ENCODE data around the gene MEIOSIN. TPM values are rescaled to one million over a fixed set of nuclear protein-coding genes. Genes with fewer than 3 reads are reported as not detected.

MEIOSIN gene
- total and polyA plus RNA-seq, 2 experiments from 2014 or later = not detected

DNA sequence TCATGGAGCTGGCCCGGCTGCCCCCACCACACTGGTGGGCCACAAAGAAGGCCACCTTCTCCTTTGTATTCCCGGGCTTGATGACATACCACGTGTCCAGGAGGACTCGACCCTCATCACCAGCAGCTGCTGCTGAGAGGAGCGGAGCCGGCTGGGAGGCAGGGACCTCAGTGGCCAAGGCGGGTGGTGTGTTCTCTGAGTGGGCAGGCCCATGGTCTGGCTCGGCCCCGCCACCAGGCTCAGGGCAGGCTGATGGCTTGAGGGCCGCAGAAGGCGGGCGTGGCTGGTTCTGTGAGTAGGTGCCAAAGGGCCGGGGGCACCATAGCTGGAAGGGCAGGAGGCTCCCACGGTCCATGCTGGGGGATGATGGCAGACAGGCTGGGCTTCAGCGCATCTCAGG lies 20.1 kb upstream of the MEIOSIN start:
- no peak overlapping the region for H3K4me3 ChIP-seq
- TF ChIP-seq EZH2 (IDR thresholded peaks at IDR 0.05; ENCODE audit: insufficient read depth, poor library complexity, severe bottlenecking) (no peak), EZH2phosphoT487 (IDR thresholded peaks at IDR 0.05; ENCODE audit: insufficient read depth, low read depth) (no peak)
- no peak overlapping the region for H3K4me2 ChIP-seq (ENCODE audit: unreplicated experiment)
- in situ Hi-C loops (cut with MboI) = no loop called here
- peaks cover 76% of the 10 kb centered on the region for H3K79me2 ChIP-seq (ENCODE audit: insufficient read depth)
- DNase-seq = no peak
- peaks cover 9% of the 10 kb centered on the region for H3F3A ChIP-seq (ENCODE audit: insufficient read depth)
- no peaks in the 10 kb centered on the region for H3K9me3 ChIP-seq (ENCODE audit: low read depth)
- 85 to 87% methylated on average over 15 of the region's 15 CpGs for WGBS, 2 experiments (ENCODE audit: low coverage in 1 of 2, low lambda C conversion rate in 2 of 2, missing lambda C conversion rate in 2 of 2)
- H3K36me3 ChIP-seq (ENCODE audit: low read depth) = no peaks in the 10 kb centered on the region
- H3K9me2 ChIP-seq (ENCODE audit: insufficient read depth) = no peaks in the 10 kb centered on the region
- H3K4me1 ChIP-seq (ENCODE audit: insufficient read depth) = peaks cover 11% of the 10 kb centered on the region
- no peaks in the 10 kb centered on the region for H4K20me1 ChIP-seq (ENCODE audit: insufficient read depth)
- H3K27ac ChIP-seq = no peak overlapping the region
- H2AFZ ChIP-seq = no peak overlapping the region
- no peak overlapping the region for H3K9ac ChIP-seq
- no peaks in the 10 kb centered on the region for H3K27me3 ChIP-seq (replicated peaks; ENCODE audit: insufficient read depth)

DNA sequence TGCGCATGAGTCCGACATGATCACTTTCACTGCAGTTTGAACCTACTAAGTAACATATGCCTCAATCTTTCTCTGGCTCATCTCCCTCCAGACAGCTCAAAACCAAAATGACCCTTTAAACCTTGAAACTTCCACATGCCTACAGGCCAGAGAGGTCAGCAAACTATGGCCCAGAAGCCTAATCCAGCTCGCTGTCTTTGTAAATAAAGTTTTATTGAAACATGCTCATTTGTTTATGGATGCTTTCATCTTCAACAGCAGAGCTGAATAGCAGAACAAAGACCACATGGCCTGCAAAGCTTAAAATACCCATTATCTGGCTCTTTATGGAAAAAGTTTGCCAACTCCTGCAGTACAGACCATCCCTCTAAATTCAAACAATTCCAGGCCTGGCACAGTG lies 18.1 kb upstream of the MEIOSIN start:
- H3K9me2 ChIP-seq (ENCODE audit: insufficient read depth) = no peaks in the 10 kb centered on the region
- WGBS, 2 experiments (ENCODE audit: low coverage in 1 of 2, low lambda C conversion rate in 2 of 2, missing lambda C conversion rate in 2 of 2) = 89 to 96% methylated on average over 3 of the region's 3 CpGs
- peaks cover 14% of the 10 kb centered on the region for H3K4me1 ChIP-seq (ENCODE audit: insufficient read depth)
- in situ Hi-C loops (cut with MboI) = no loop called here
- H3F3A ChIP-seq (ENCODE audit: insufficient read depth) = peaks cover 15% of the 10 kb centered on the region
- H3K4me3 ChIP-seq = no peak overlapping the region
- H3K4me2 ChIP-seq (ENCODE audit: unreplicated experiment) = no peak overlapping the region
- no peak overlapping the region for H3K9ac ChIP-seq
- H3K27me3 ChIP-seq (replicated peaks; ENCODE audit: insufficient read depth) = no peaks in the 10 kb centered on the region
- H3K9me3 ChIP-seq (ENCODE audit: low read depth) = no peaks in the 10 kb centered on the region
- H2AFZ ChIP-seq = no peak overlapping the region
- DNase-seq = no peak
- H3K27ac ChIP-seq = no peak overlapping the region
- H3K79me2 ChIP-seq (ENCODE audit: insufficient read depth) = peaks cover 84% of the 10 kb centered on the region
- no peak for TF ChIP-seq EZH2 (IDR thresholded peaks at IDR 0.05; ENCODE audit: insufficient read depth, poor library complexity, severe bottlenecking)
- H4K20me1 ChIP-seq (ENCODE audit: insufficient read depth) = no peaks in the 10 kb centered on the region
- H3K36me3 ChIP-seq (ENCODE audit: low read depth) = no peaks in the 10 kb centered on the region

DNA sequence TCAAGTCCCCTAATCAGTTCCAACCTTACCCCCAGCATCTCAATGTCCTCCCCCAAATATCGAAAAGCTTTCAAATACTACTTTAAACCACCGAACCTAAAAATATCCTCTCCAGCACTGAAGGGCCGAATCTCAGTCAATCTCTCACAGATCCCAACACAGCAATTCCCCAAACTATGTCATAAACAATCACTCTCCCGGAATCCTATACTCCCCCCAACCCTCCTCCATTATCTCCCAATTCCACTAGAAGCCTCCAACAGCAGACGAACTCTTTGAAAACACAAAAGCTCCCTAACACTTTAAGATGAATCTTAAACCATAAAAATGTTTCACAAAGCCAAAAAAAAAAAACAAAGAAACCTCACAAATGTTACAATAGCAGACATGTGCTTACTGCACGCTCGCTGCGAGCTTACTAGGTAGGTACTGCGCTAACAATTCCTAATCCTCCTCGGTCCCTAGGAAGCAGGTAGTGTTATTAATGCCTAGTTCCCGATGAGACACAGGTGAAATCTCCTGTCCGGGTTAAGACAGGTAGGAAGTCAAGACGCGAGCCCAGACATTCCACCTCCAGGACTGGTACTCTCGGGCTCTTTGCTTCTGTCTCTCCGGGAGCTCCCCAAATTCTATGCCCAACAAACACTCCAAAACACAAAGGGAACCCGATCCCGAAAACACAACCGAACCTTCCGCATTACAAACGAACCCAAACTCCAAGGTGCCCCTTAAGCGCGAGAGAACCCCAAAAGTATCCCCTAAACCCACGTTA lies 16.7 kb upstream of the MEIOSIN start:
- peak overlapping the region; percentile 79 for H2AFZ ChIP-seq
- no peaks in the 10 kb centered on the region for H3K9me3 ChIP-seq (ENCODE audit: low read depth)
- peaks cover 78% of the 10 kb centered on the region for H3K79me2 ChIP-seq (ENCODE audit: insufficient read depth)
- peak overlapping the region; percentile 83 for H3K9ac ChIP-seq
- in situ Hi-C loops (cut with MboI) = no loop called here
- no peaks in the 10 kb centered on the region for H3K36me3 ChIP-seq (ENCODE audit: low read depth)
- no peaks in the 10 kb centered on the region for H4K20me1 ChIP-seq (ENCODE audit: insufficient read depth)
- peak; percentile 61 for DNase-seq
- H3K27me3 ChIP-seq (replicated peaks; ENCODE audit: insufficient read depth) = no peaks in the 10 kb centered on the region
- no peaks in the 10 kb centered on the region for H3K9me2 ChIP-seq (ENCODE audit: insufficient read depth)
- peak overlapping the region; percentile 90 for H3K4me3 ChIP-seq
- peak overlapping the region; percentile 21 for H3K27ac ChIP-seq
- peaks cover 15% of the 10 kb centered on the region for H3F3A ChIP-seq (ENCODE audit: insufficient read depth)
- peaks cover 14% of the 10 kb centered on the region for H3K4me1 ChIP-seq (ENCODE audit: insufficient read depth)
- no peak for TF ChIP-seq EZH2phosphoT487 (IDR thresholded peaks at IDR 0.05; ENCODE audit: insufficient read depth, low read depth)
- no peak for TF ChIP-seq EZH2 (IDR thresholded peaks at IDR 0.05; ENCODE audit: insufficient read depth, poor library complexity, severe bottlenecking)
- H3K4me2 ChIP-seq (ENCODE audit: unreplicated experiment) = peak overlapping the region; percentile 93
- WGBS, 2 experiments (ENCODE audit: low coverage in 1 of 2, low lambda C conversion rate in 2 of 2, missing lambda C conversion rate in 2 of 2) = 2% methylated on average over 24 of the region's 24 CpGs

DNA sequence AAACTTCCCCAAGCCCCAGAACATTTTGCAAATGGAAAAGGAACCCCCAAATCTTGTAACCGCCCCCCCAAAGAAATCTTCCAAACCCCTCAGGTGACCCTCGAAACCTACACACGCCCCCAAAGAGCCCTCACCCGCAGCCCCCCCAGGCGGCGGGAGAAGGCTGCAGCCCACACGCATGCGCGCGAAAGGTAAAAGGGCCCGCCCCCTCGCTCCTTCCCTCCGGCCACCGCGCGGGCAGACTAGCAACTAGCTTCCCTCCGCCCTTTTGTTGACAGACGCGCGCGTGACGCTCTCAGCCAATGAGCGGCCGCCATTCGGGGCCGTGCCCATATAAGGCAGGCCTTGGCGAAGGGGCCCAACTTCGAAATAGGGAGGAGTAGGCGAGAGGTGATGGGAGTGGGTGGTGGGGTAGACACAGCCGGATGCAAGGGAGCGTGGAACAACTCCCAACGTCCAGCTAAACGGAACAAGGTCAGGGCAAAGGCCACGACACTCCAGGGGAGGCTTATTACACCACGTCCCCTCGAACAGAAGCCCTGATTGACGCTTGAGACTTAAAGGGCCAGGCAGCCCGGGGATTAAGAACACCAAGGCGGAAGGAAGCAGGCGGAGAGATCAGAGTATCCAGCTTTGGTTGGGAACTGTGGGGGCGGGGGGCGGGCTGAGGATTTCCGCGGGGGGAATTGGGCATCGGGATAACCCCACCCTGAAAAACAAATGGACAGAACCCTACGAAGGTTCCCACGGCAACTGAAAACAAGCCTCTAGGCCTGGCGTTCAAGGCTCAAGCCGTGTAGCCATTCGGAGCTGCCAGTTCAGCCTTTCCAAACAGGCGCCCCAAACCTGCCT lies 15.9 kb upstream of the MEIOSIN start:
- H3K4me1 ChIP-seq (ENCODE audit: insufficient read depth) = peaks cover 22% of the 10 kb centered on the region
- H3K9me3 ChIP-seq (ENCODE audit: low read depth) = no peaks in the 10 kb centered on the region
- H3K36me3 ChIP-seq (ENCODE audit: low read depth) = no peaks in the 10 kb centered on the region
- peak overlapping the region; percentile 79 for H2AFZ ChIP-seq
- no peaks in the 10 kb centered on the region for H3K9me2 ChIP-seq (ENCODE audit: insufficient read depth)
- in situ Hi-C loops (cut with MboI) = no loop called here
- H3K27ac ChIP-seq = peak overlapping the region; percentile 77
- peak; percentile 100 for DNase-seq
- peaks cover 82% of the 10 kb centered on the region for H3K79me2 ChIP-seq (ENCODE audit: insufficient read depth)
- H3K4me2 ChIP-seq (ENCODE audit: unreplicated experiment) = peak overlapping the region; percentile 93
- peak overlapping the region; percentile 90 for H3K4me3 ChIP-seq
- H3K9ac ChIP-seq = peak overlapping the region; percentile 83
- TF ChIP-seq EZH2phosphoT487 (IDR thresholded peaks at IDR 0.05; ENCODE audit: insufficient read depth, low read depth) = no peak
- no peak for TF ChIP-seq EZH2 (IDR thresholded peaks at IDR 0.05; ENCODE audit: insufficient read depth, poor library complexity, severe bottlenecking)
- no peaks in the 10 kb centered on the region for H3K27me3 ChIP-seq (replicated peaks; ENCODE audit: insufficient read depth)
- WGBS, 2 experiments (ENCODE audit: low coverage in 1 of 2, low lambda C conversion rate in 2 of 2, missing lambda C conversion rate in 2 of 2) = 1 to 2% methylated on average over 50 to 51 of the region's 51 CpGs
- H3F3A ChIP-seq (ENCODE audit: insufficient read depth) = peaks cover 15% of the 10 kb centered on the region
- no peaks in the 10 kb centered on the region for H4K20me1 ChIP-seq (ENCODE audit: insufficient read depth)
